Right lobe of liver (tissue), 6 donors: ENCODE results near the gene DPAGT1. TPM values are rescaled to one million over a fixed set of nuclear protein-coding genes. Genes with fewer than 3 reads are reported as not detected.

Experiments
- ATAC-seq, 4 donors: fragments of 200-7000 bp; cut with Tn5 transposase; one replicate each; pipeline ENCODE4 v1.9.1; 2020; ENCODE audit warnings: mild to moderate bottlenecking in 4 of 4, moderate library complexity in 4 of 4
- DNase-seq, 3 donors: peaks; one replicate each; pipeline ENCODE4 v3.0.0-alpha.2; 2020
- H3K27ac ChIP-seq, 3 donors: fragments of 200-600 bp; one replicate each; pipeline ENCODE4 v1.8.0; 2022
- H3K27me3 ChIP-seq, 2 donors: fragments of 200-600 bp; one replicate each; pipeline ENCODE4 v1.8.0; 2022
- H3K36me3 ChIP-seq, 4 donors: fragments of 200-600 bp; sonication (generic) in 1 of 4; one replicate each; pipeline versions ENCODE4 v1.5.1 to v1.8.0; 2017 to 2022; ENCODE audit warnings: control low read depth in 1 of 4
- H3K4me1 ChIP-seq, 4 donors: fragments of 200-600 bp; sonication (generic) in 1 of 4; one replicate each; pipeline versions ENCODE4 v1.5.1 to v1.8.0; 2017 to 2022; ENCODE audit warnings: control low read depth in 1 of 4
- H3K4me3 ChIP-seq, 3 donors: fragments of 200-600 bp; one replicate each; pipeline ENCODE4 v1.8.0; 2022
- H3K9me3 ChIP-seq, 4 donors: fragments of 200-600 bp; sonication (generic) in 1 of 4; one replicate each; pipeline versions ENCODE4 v1.5.1 to v1.8.0; 2017 to 2022; ENCODE audit warnings: control low read depth in 1 of 4
- POLR2A ChIP-seq: fragments of 450-650 bp; IDR thresholded peaks from one replicate; pipeline ENCODE4 v1.6.1; 2017; ENCODE audit warnings: antibody characterized with exemption, mild to moderate bottlenecking
- WGBS: methylation state at CpG from one replicate; pipeline ENCODE4 v1.1.6; 2018; ENCODE audit warnings: low coverage, low lambda C conversion rate; ENCODE audit not compliant: insufficient coverage; ENCODE audit errors: missing lambda C conversion rate; 5-methylcytosine and 5-hydroxymethylcytosine counted together
- intact Hi-C, 2 donors: fragments of 100-400 bp; cut with DNase I; formaldehyde crosslinking; loops; one replicate each; pipeline versions ENCODE4 v1.11.2 to v1.14.1; 2022
- total RNA-seq, 6 experiments: library from RNA; depleted of rRNA in 2 of 6; stranded (reverse); fragments of >200 nt in 2 of 6; fragmentation: NEBNext Ultra II Directional in 3 of 6; extraction: Animal tissue kit (Norgen Biotek cat#: 25700) in 3 of 6; gene quantifications; one replicate each; pipeline versions ENCODE4 v1.1.0 to v1.2.4, GENCODE V29; 2016 to 2023
- TF ChIP-seq, protein P1 (sequence below), 4 donors: fragments of 200-600 bp in 3 of 4; fragments of 450-650 bp in 1 of 4; IDR thresholded peaks; one replicate each; pipeline versions ENCODE4 v1.5.1 to v1.8.0; 2016 to 2022; ENCODE audit warnings: antibody characterized with exemption in 4 of 4, mild to moderate bottlenecking in 2 of 4
- donor health status: DM: no; HTN: yes; CAD: no.
- donor health status: DM: no; HTN: no; CAD: no.
- donor health status: DM: no; HTN: no; CAD: no.
- donor health status: DM: no; HTN: yes; CAD: no.
- donor health status: DM: no; HTN: yes; CAD: no.

DPAGT1 gene
- total RNA-seq, 6 experiments from 2014 or later, result 29.8 to 55.5 (median 41.6) TPM

DNA sequence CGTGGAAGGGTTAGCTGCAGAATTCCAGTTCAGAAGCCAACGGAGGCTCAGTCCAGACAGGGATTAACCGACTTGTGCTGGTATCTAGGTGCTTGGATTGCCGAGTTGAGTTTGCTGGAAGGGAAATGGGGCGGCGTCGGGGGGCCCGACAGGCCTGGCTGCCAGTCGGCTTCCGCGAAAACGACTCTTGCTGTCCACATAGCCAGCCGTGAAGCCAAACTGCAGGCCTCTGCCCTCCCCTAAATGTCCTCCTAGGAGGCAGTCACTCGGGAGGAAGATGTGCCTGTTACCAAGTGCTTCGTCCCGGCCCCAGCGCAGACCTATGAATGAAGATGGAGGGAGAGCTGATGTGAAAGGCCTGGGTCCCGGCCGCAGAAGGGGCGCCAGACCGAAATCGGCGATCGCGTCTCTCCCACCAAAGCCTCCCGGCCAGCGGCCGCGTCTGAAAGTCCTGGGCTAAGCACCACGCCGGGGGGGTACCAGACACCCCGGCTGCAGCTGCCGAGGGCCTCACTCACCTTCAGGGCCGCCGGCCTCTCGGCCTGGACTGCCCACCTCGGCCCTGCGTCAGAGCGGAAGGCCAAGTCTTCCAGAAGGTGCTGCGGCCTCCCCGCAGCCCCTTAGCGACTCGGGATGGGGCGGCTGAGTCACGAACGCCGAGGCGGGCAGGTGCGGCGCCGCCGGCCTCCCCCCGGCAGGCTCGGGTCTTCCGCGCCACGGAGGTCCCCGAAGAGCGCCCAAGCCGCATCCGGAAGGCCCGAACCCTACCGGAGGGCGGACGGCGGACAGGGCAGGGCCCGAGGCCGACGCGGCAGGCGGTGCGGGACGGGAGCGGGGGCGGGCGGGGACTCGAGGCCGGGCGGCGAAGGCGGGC is 7.5 kb downstream of the DPAGT1 start:
- Histone ChIP-seq H3K36me3 (peaks cover 0 to 21% (median 9%) of the 10 kb centered on the region in 4 donors), H3K4me3 (peak overlapping the region; percentile 56 to 79 (median 70)), H3K4me1 (peaks cover 0 to 19% (median 7%) of the 10 kb centered on the region in 4 donors), H3K27ac (peak overlapping the region; percentile 67 to 88 (median 87)), H3K27me3 (no peaks in the 10 kb centered on the region), H3K9me3 (no peaks in the 10 kb centered on the region)
- ATAC-seq (peak; percentile 3 to 14 (median 10)), DNase-seq (peak in 1 of 3 donors; percentile 57)
- intact Hi-C loops, result no loop called here
- TF ChIP-seq, protein P1, sequence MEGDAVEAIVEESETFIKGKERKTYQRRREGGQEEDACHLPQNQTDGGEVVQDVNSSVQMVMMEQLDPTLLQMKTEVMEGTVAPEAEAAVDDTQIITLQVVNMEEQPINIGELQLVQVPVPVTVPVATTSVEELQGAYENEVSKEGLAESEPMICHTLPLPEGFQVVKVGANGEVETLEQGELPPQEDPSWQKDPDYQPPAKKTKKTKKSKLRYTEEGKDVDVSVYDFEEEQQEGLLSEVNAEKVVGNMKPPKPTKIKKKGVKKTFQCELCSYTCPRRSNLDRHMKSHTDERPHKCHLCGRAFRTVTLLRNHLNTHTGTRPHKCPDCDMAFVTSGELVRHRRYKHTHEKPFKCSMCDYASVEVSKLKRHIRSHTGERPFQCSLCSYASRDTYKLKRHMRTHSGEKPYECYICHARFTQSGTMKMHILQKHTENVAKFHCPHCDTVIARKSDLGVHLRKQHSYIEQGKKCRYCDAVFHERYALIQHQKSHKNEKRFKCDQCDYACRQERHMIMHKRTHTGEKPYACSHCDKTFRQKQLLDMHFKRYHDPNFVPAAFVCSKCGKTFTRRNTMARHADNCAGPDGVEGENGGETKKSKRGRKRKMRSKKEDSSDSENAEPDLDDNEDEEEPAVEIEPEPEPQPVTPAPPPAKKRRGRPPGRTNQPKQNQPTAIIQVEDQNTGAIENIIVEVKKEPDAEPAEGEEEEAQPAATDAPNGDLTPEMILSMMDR (IDR thresholded peaks at IDR 0.05), result no peak
- no peak for TF ChIP-seq POLR2A
- 3% methylated on average over 14 of the region's 81 CpGs for WGBS

DNA sequence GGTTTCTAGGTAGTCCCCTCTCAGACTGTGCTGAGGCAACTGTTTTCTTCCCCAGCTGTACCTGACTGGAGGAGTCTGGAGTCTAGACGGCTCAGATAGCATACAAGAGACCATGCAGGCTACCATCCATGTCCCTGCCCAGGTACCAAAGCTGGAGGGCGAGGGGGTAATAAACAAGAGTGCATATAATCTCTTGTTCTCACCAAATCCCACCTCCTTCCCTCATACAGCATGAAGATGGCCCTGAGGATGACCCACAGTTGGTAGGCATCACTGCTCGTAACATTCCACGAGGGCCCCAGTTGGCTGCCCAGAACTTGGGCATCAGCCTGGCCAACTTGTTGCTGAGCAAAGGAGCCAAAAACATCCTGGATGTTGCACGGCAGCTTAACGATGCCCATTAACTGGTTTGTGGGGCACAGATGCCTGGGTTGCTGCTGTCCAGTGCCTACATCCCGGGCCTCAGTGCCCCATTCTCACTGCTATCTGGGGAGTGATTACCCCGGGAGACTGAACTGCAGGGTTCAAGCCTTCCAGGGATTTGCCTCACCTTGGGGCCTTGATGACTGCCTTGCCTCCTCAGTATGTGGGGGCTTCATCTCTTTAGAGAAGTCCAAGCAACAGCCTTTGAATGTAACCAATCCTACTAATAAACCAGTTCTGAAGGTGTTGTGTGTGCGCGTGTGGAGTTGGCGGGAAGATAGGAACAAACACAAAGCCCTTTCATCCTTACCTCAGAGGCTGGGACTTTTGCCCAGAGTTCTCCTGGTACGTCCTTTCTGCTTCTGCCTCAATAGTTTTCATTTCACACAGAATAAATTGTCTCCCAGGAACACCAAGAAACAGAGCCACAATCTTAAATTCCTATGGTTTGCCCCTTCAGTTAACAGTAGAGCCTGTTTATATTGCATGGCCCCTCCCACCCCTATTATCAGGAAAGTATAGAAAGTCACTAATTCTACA is 8.5 kb downstream of the DPAGT1 start:
- no peak for ATAC-seq
- Histone ChIP-seq H3K27ac (peak overlapping the region; percentile 67 to 88 (median 87)), H3K36me3 (peaks cover 0 to 17% (median 8%) of the 10 kb centered on the region in 4 donors), H3K27me3 (no peaks in the 10 kb centered on the region), H3K4me3 (peak overlapping the region in 1 of 3 donors; percentile 56), H3K9me3 (no peaks in the 10 kb centered on the region), H3K4me1 (peaks cover 0 to 19% (median 7%) of the 10 kb centered on the region in 4 donors)
- intact Hi-C loops, result no loop called here
- WGBS, result 51% methylated on average over 7 of the region's 12 CpGs
- TF ChIP-seq POLR2A, result no peak
- TF ChIP-seq, protein P1 (IDR thresholded peaks at IDR 0.05), result no peak
- no peak for DNase-seq

DNA sequence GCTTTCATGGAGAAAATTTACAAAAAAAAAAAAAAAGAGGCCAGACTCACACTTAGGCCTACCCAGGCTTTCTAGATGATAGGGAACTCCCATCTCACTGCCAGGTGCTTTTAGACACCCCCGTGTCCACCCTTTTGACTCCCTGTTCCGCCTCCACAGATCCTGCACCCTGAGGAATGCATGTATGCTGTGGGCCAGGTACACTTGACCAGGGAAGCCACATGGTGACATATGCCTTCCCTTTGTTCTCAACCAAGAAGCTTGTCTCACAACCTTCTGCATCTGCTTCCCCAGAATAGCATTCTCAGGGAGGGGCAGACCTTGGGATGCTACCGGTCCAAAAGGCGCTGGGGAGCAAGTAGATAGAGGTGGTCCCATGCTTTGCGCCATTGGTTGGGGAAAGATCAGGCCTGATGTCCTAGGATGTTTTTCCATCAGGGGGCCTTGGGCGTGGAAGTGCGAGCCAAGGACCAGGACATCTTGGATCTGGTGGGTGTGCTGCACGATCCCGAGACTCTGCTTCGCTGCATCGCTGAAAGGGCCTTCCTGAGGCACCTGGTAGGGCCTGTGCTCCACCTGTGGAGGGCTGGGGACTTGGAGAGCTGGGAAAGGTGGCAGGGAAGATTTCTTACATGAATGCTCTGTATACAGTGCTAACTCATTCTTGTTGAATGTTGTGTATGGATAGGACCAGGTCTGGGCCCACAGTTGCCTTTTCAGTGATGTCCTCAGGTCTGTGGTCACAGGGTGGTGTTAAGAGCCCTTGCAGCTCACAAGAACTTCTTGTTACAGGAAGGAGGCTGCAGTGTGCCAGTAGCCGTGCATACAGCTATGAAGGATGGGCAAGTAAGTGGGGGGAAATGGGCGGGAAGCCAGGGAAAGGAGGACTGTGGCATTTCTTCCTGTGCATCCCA is 9.4 kb downstream of the DPAGT1 start:
- intact Hi-C loops, result no loop called here
- no peak for ATAC-seq
- no peaks in the 10 kb centered on the region for H3K27me3 ChIP-seq
- WGBS, result 82% methylated on average over 8 of the region's 13 CpGs
- TF ChIP-seq, protein P1 (IDR thresholded peaks at IDR 0.05), result no peak
- no peak for TF ChIP-seq POLR2A
- no peak overlapping the region for H3K4me3 ChIP-seq
- no peak for DNase-seq
- H3K4me1 ChIP-seq, result peaks cover 0 to 19% (median 7%) of the 10 kb centered on the region in 4 donors
- peaks cover 0 to 8% (median 2%) of the 10 kb centered on the region in 4 donors for H3K36me3 ChIP-seq
- H3K9me3 ChIP-seq, result no peaks in the 10 kb centered on the region
- no peak overlapping the region for H3K27ac ChIP-seq

DNA sequence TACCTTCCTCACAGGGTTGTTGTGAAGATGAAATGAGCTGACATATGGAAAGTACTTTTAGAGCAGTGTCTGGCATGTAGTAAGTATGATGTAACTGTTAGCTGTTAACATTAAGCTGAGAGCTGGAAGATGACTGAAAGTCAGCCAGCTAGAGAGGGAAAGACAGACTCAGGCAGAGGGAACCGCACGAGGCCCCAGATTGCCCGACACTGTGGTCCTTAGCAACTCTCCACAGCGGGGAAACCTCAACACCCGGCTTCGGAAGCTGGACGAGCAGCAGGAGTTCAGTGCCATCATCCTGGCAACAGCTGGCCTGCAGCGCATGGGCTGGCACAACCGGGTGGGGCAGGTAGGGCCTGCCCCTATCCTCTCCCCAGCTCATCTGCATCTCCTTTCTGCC is 10.5 kb downstream of the DPAGT1 start:
- TF ChIP-seq, protein P1 (IDR thresholded peaks at IDR 0.05), result no peak
- TF ChIP-seq POLR2A, result no peak
- DNase-seq (no peak), ATAC-seq (no peak)
- no peaks in the 10 kb centered on the region for H3K27me3 ChIP-seq
- WGBS, result 60% methylated on average over 1 of the region's 9 CpGs
- no peaks in the 10 kb centered on the region for H3K36me3 ChIP-seq
- intact Hi-C loops, result no loop called here
- H3K4me1 ChIP-seq, result peaks cover 0 to 19% (median 7%) of the 10 kb centered on the region in 4 donors
- no peak overlapping the region for H3K4me3 ChIP-seq
- no peaks in the 10 kb centered on the region for H3K9me3 ChIP-seq
- no peak overlapping the region for H3K27ac ChIP-seq
